ENCODE measurements around the gene CKAP4.

Gene CKAP4

GRCh38 chr12:106258935-106259334 lies 11.1 kb upstream of the CKAP4 start:
- H3K27ac ChIP-seq, result no peak overlapping the region
- TF ChIP-seq CTCF (IDR thresholded peaks at IDR 0.05) (no peak), ZFX (IDR thresholded peaks at IDR 0.05; ENCODE audit: borderline replicate concordance) (no peak)

GRCh38 chr12:106258226-106258625 lies 10.4 kb upstream of the CKAP4 start:
- no peak overlapping the region for H3K27ac ChIP-seq
- TF ChIP-seq ZFX (IDR thresholded peaks at IDR 0.05; ENCODE audit: borderline replicate concordance) (no peak), CTCF (IDR thresholded peaks at IDR 0.05) (no peak)

GRCh38 chr12:106256524-106256923 lies 8.7 kb upstream of the CKAP4 start:
- H3K27ac ChIP-seq, result no peak overlapping the region
- TF ChIP-seq CTCF (IDR thresholded peaks at IDR 0.05) (no peak), ZFX (IDR thresholded peaks at IDR 0.05; ENCODE audit: borderline replicate concordance) (no peak)

GRCh38 chr12:106255952-106256351 lies 8.1 kb upstream of the CKAP4 start:
- TF ChIP-seq CTCF (IDR thresholded peaks at IDR 0.05) (no peak), ZFX (IDR thresholded peaks at IDR 0.05; ENCODE audit: borderline replicate concordance) (no peak)
- no peak overlapping the region for H3K27ac ChIP-seq

- H3K27ac ChIP-seq, result no peak overlapping the region
- TF ChIP-seq ZFX (IDR thresholded peaks at IDR 0.05; ENCODE audit: borderline replicate concordance) (no peak), CTCF (IDR thresholded peaks at IDR 0.05) (no peak)
Observed at GRCh38 chr12:106255493-106255892, 7.7 kb upstream of the CKAP4 start.

- TF ChIP-seq ZFX (IDR thresholded peaks at IDR 0.05; ENCODE audit: borderline replicate concordance) (no peak), CTCF (IDR thresholded peaks at IDR 0.05) (no peak)
- H3K27ac ChIP-seq, result no peak overlapping the region
Observed at GRCh38 chr12:106254724-106255123, 6.9 kb upstream of the CKAP4 start.

DNA sequence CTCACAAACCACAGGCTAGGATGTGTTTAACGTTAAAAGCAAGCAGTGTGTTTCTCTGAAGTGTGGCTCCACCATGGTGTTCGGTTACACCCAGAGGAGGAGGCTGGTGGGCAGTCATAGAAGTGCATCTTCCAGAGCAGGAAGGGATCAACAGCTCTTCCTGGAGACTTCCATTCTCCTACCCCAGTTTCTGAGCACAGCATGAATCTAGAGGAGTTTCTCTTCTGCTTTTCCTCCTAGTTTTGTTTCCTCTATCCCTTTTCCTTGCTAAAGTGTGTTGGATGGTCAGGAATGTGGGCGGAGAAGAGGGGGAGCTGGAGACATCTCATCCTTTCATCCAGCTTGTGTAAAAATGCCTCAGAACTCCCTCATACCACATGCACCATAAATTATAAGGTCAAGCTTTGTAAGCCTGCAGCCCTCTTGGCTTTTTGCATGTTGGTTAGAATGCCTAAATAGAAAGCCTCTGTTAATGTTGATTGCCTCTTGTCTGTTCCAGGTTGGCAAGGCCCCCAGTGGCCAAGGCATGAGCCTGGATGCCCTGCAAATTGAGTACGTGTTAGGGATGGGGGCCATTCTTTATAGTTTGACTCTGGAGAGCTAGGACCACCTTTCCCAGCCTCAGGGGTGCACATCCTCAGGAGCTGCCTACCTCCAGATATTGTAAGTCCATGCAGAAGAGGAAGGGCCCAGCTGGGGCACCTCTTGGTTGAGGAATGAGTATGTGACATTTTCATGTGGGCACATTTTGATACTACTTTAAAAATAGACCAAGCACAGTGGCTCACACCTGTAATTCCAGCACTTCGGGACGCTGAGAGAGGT lies 4.0 kb upstream of the CKAP4 start:
- no peak for TF ChIP-seq ZFX (IDR thresholded peaks at IDR 0.05; ENCODE audit: borderline replicate concordance)
- H3K27ac ChIP-seq, result no peak overlapping the region

Data from 22Rv1 (cell line).